ENCODE results near the gene MRPS34.
A peak's percentile ranks its signal among the peaks of the same experiment; 100 is the strongest.

Gene MRPS34

DNA sequence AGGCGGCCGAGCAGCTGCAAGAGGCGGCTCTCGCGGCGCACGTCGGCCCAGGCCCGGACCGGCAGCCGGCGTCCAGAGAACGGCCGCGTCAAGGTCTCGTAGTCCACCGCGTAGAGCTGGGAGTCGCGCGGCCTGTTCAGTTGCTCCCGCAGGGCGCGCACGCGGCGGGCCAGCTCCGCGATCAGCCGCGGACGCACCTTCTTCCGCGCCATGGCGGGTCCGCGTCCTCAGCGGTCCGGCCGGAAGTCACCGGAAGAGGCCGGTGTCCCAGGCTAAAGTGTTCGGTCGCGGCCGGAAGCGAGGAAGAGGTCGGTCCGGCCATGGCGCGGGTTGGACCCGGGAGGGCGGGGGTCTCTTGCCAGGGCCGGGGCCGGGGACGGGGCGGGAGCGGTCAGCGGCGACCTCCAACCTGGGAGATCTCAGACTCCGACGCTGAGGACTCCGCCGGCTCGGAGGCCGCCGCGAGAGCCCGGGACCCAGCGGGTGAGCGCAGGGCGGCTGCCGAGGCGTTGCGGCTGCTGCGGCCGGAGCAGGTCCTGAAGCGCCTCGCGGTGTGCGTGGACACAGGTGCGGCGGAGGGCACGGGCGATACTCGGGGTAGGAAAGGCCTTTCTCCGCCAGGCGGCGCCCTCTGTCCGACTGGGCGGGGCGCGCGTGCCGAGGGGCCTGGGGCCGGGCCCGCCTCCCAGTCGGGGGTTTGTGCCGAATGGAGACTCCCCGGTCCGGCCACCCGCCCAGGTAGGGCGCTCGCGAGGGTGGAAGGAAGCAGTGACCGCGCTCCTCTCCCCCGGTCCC is at the start of gene MRPS34:
Gene MRPS34, minus strand, starts transcription at position 227 of the 795 bp plus-strand sequence. Its CDS starts 15 bp downstream, at position 212.
- peaks cover 18% of the 10 kb centered on the region for H3K36me3 ChIP-seq (ENCODE audit: control insufficient read depth, insufficient read depth, low read length)
- H3K27ac ChIP-seq (ENCODE audit: low read depth, low read length): peak within 1 kb of the TSS; percentile 85
- H3K4me3 ChIP-seq (ENCODE audit: low read length): peak within 1 kb of the TSS; percentile 92
- H3K27me3 ChIP-seq (ENCODE audit: control insufficient read depth, insufficient read depth, low read length): no peaks in the 10 kb centered on the region
- peak within 1 kb of the TSS; percentile 35 for H3K9ac ChIP-seq (ENCODE audit: low read length)
- peaks cover 12% of the 10 kb centered on the region for H3K4me1 ChIP-seq (ENCODE audit: control insufficient read depth, insufficient read depth, low read length)

GRCh38 chr16:1821861-1822611 is 49.1 kb upstream of the MRPS34 start:
- Histone ChIP-seq H3K4me3 (ENCODE audit: low read length) (no peak overlapping the region), H3K27ac (ENCODE audit: low read depth, low read length) (no peak overlapping the region), H3K36me3 (ENCODE audit: control insufficient read depth, insufficient read depth, low read length) (peaks cover 23% of the 10 kb centered on the region)

GRCh38 chr16:1820946-1821290 is 48.0 kb upstream of the MRPS34 start:
- Histone ChIP-seq H3K27me3 (ENCODE audit: control insufficient read depth, insufficient read depth, low read length) (no peaks in the 10 kb centered on the region), H3K27ac (ENCODE audit: low read depth, low read length) (no peak overlapping the region), H3K4me3 (ENCODE audit: low read length) (no peak overlapping the region), H3K36me3 (ENCODE audit: control insufficient read depth, insufficient read depth, low read length) (peaks cover 28% of the 10 kb centered on the region), H3K4me1 (ENCODE audit: control insufficient read depth, insufficient read depth, low read length) (peaks cover 8% of the 10 kb centered on the region), H3K9ac (ENCODE audit: low read length) (no peak overlapping the region)

More at GRCh38 chr16:1821861-1822611, 49.1 kb upstream of the MRPS34 start:
- Histone ChIP-seq H3K9ac (ENCODE audit: low read length) (no peak overlapping the region), H3K27me3 (ENCODE audit: control insufficient read depth, insufficient read depth, low read length) (no peaks in the 10 kb centered on the region), H3K4me1 (ENCODE audit: control insufficient read depth, insufficient read depth, low read length) (peaks cover 8% of the 10 kb centered on the region)

GRCh38 chr16:1820096-1820945 is 47.4 kb upstream of the MRPS34 start:
- H3K4me3 ChIP-seq (ENCODE audit: low read length): no peak overlapping the region
- peaks cover 28% of the 10 kb centered on the region for H3K36me3 ChIP-seq (ENCODE audit: control insufficient read depth, insufficient read depth, low read length)
- H3K27ac ChIP-seq (ENCODE audit: low read depth, low read length): no peak overlapping the region
- H3K9ac ChIP-seq (ENCODE audit: low read length): no peak overlapping the region
- no peaks in the 10 kb centered on the region for H3K27me3 ChIP-seq (ENCODE audit: control insufficient read depth, insufficient read depth, low read length)
- peaks cover 3% of the 10 kb centered on the region for H3K4me1 ChIP-seq (ENCODE audit: control insufficient read depth, insufficient read depth, low read length)

DNA sequence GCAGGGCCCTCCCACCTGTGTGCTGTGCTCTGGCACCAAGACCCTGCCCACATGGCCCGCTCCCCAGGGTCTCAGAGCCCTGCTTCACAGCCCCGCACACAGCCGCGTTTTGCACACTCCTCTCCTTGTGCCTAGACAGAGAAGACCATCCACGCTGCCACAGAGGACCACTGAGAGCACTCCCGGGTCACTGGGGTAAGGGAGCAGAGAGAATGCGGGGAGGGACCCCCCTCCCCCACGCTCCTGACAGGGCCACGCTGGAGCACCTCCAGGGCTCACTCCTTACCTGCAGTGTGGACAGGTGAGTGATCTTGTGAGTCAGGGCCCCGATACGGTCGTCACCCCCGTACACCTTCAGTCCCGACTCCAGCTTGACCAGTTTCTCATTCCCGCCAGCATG is 46.7 kb upstream of the MRPS34 start:
- Histone ChIP-seq H3K27ac (ENCODE audit: low read depth, low read length) (no peak overlapping the region), H3K9ac (ENCODE audit: low read length) (no peak overlapping the region), H3K27me3 (ENCODE audit: control insufficient read depth, insufficient read depth, low read length) (no peaks in the 10 kb centered on the region), H3K4me3 (ENCODE audit: low read length) (no peak overlapping the region), H3K36me3 (ENCODE audit: control insufficient read depth, insufficient read depth, low read length) (peaks cover 28% of the 10 kb centered on the region), H3K4me1 (ENCODE audit: control insufficient read depth, insufficient read depth, low read length) (no peaks in the 10 kb centered on the region)

GRCh38 chr16:1818873-1819525 is 46.1 kb upstream of the MRPS34 start:
- no peaks in the 10 kb centered on the region for H3K27me3 ChIP-seq (ENCODE audit: control insufficient read depth, insufficient read depth, low read length)
- peaks cover 28% of the 10 kb centered on the region for H3K36me3 ChIP-seq (ENCODE audit: control insufficient read depth, insufficient read depth, low read length)
- no peaks in the 10 kb centered on the region for H3K4me1 ChIP-seq (ENCODE audit: control insufficient read depth, insufficient read depth, low read length)
- no peak overlapping the region for H3K27ac ChIP-seq (ENCODE audit: low read depth, low read length)
- no peak overlapping the region for H3K9ac ChIP-seq (ENCODE audit: low read length)
- H3K4me3 ChIP-seq (ENCODE audit: low read length): no peak overlapping the region

DNA sequence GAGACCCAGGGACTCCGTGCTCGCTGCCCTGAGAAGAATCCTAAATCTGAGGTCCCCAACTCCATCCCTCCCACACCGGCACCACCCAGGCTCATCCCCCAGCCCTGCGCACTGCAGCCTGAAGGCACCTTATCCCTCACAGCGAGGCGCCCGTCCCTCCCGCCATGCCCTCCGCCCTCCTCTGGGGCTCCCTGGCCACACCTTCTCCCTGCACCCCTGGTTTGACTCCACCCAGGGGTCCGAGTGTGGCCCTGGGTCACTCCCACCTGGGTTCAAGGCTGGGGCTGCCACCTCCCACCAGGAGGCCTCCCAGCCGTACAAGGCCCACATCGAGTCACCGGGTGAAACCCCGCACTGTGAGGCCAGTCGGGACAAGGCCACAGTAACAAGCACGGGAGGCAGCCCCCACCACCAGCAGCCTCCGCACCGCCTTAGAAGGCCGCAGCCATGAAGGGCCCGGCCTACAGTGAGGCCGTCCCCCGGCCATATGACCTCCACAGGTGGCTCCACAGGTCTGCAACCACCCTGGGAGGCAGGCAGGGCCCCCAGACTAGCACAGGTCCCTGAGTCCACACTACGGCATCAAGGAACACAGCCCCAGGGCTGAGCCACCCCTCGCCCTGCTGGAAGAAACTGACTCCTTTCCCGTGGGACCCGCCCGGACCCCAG is 45.4 kb upstream of the MRPS34 start:
- Histone ChIP-seq H3K4me3 (ENCODE audit: low read length) (no peak overlapping the region), H3K27ac (ENCODE audit: low read depth, low read length) (no peak overlapping the region), H3K36me3 (ENCODE audit: control insufficient read depth, insufficient read depth, low read length) (peaks cover 28% of the 10 kb centered on the region), H3K4me1 (ENCODE audit: control insufficient read depth, insufficient read depth, low read length) (no peaks in the 10 kb centered on the region), H3K27me3 (ENCODE audit: control insufficient read depth, insufficient read depth, low read length) (no peaks in the 10 kb centered on the region), H3K9ac (ENCODE audit: low read length) (no peak overlapping the region)

- Histone ChIP-seq H3K27me3 (ENCODE audit: control insufficient read depth, insufficient read depth, low read length) (no peaks in the 10 kb centered on the region), H3K4me1 (ENCODE audit: control insufficient read depth, insufficient read depth, low read length) (no peaks in the 10 kb centered on the region), H3K36me3 (ENCODE audit: control insufficient read depth, insufficient read depth, low read length) (peaks cover 28% of the 10 kb centered on the region), H3K4me3 (ENCODE audit: low read length) (no peak overlapping the region), H3K9ac (ENCODE audit: low read length) (no peak overlapping the region), H3K27ac (ENCODE audit: low read depth, low read length) (no peak overlapping the region)
These were observed 44.8 kb upstream of the MRPS34 start for GRCh38 chr16:1817716-1818115.

DNA sequence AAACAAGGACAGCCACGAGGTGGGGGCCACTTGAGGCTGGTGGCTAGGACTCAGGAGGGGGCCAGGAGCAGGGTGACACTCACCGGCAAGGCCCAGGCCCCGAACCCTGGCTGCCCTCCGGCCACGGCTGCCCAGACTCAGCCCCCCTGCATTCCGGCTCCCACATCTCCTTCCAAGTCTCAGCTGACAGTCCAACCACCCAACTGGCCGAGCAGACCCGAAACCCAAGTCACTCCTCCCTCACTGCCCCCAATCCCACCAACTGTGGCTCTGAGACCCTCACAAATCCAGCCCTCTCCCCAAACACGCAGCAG is 44.3 kb upstream of the MRPS34 start:
- Histone ChIP-seq H3K27ac (ENCODE audit: low read depth, low read length) (no peak overlapping the region), H3K4me1 (ENCODE audit: control insufficient read depth, insufficient read depth, low read length) (no peaks in the 10 kb centered on the region), H3K9ac (ENCODE audit: low read length) (no peak overlapping the region), H3K4me3 (ENCODE audit: low read length) (no peak overlapping the region), H3K36me3 (ENCODE audit: control insufficient read depth, insufficient read depth, low read length) (peaks cover 25% of the 10 kb centered on the region), H3K27me3 (ENCODE audit: control insufficient read depth, insufficient read depth, low read length) (no peaks in the 10 kb centered on the region)

- H3K27ac ChIP-seq (ENCODE audit: low read depth, low read length): no peak overlapping the region
- no peak overlapping the region for H3K9ac ChIP-seq (ENCODE audit: low read length)
- no peaks in the 10 kb centered on the region for H3K4me1 ChIP-seq (ENCODE audit: control insufficient read depth, insufficient read depth, low read length)
- H3K27me3 ChIP-seq (ENCODE audit: control insufficient read depth, insufficient read depth, low read length): no peaks in the 10 kb centered on the region
- peaks cover 22% of the 10 kb centered on the region for H3K36me3 ChIP-seq (ENCODE audit: control insufficient read depth, insufficient read depth, low read length)
- no peak overlapping the region for H3K4me3 ChIP-seq (ENCODE audit: low read length)
These were observed 43.7 kb upstream of the MRPS34 start for GRCh38 chr16:1816396-1817275.

GRCh38 chr16:1815461-1815860 is 42.5 kb upstream of the MRPS34 start:
- no peak overlapping the region for H3K4me3 ChIP-seq (ENCODE audit: low read length)
- H3K36me3 ChIP-seq (ENCODE audit: control insufficient read depth, insufficient read depth, low read length): peaks cover 22% of the 10 kb centered on the region
- no peaks in the 10 kb centered on the region for H3K4me1 ChIP-seq (ENCODE audit: control insufficient read depth, insufficient read depth, low read length)
- H3K27ac ChIP-seq (ENCODE audit: low read depth, low read length): no peak overlapping the region
- H3K27me3 ChIP-seq (ENCODE audit: control insufficient read depth, insufficient read depth, low read length): no peaks in the 10 kb centered on the region
- H3K9ac ChIP-seq (ENCODE audit: low read length): no peak overlapping the region

Measured in rectal smooth muscle tissue (tissue), 1 donor.